ENCODE results near the gene PRPSAP1. TPM values are rescaled to one million over a fixed set of nuclear protein-coding genes. Genes with fewer than 3 reads are reported as not detected.

The PRPSAP1 gene
- total RNA-seq, 1 experiment from 2014 or later, result 99.6 TPM

GRCh38 chr17:76341301-76341700, 12.4 kb downstream of the PRPSAP1 start:
- ChIA-PET CTCF (interaction anchor here (0.6 kb wide), 1 partner anchor 68 kb away, joined by 3 read pairs; no protein-coding TSS in a partner anchor), POLR2A (no interaction called here)
- DNase-seq (ENCODE audit: low read depth, low spot score), result no peak
- TF ChIP-seq POLR2AphosphoS5 (IDR thresholded peaks at IDR 0.05; ENCODE audit: low read depth, low read length), result no peak
- TF ChIP-seq TCF7L2 (IDR thresholded peaks at IDR 0.05; ENCODE audit: low read depth, low read length), result no peak
- TF ChIP-seq CTCF (IDR thresholded peaks at IDR 0.05), result no peak
- TF ChIP-seq SIN3A (IDR thresholded peaks at IDR 0.05; ENCODE audit: borderline replicate concordance, insufficient read depth, low read depth, low read length), result no peak
- TF ChIP-seq REST (IDR thresholded peaks at IDR 0.05; ENCODE audit: insufficient read depth in 1 of 2, low read depth in 2 of 2, low read length in 1 of 2), result no peak
- intact Hi-C loops (cut with micrococcal nuclease; ENCODE audit: unreplicated experiment), result no loop called here
- Histone ChIP-seq H3K4me3 (ENCODE audit: low read depth in 2 of 2, low read length in 2 of 2) (no peak overlapping the region), H3K36me3 (ENCODE audit: control insufficient read depth, insufficient read depth, low read length) (no peaks in the 10 kb centered on the region), H3K27ac (ENCODE audit: low read length) (no peak overlapping the region), H3K27me3 (ENCODE audit: control insufficient read depth, insufficient read depth, low read length) (no peaks in the 10 kb centered on the region), H3K9me3 (ENCODE audit: control insufficient read depth, insufficient read depth, low read depth, low read length) (no peaks in the 10 kb centered on the region), H3K4me1 (ENCODE audit: control insufficient read depth, insufficient read depth, low read length) (no peaks in the 10 kb centered on the region)
- in situ Hi-C loops (cut with HindIII; ENCODE audit: low pct_unique_long_range_greater_than_20kb, low sequenced_read_pairs), result no loop called here
- ATAC-seq, result no peak
- BruUV-seq (replicated peaks), result no TSS peak

- in situ Hi-C loops (cut with HindIII; ENCODE audit: low pct_unique_long_range_greater_than_20kb, low sequenced_read_pairs), result no loop called here
- Histone ChIP-seq H3K27ac (ENCODE audit: low read length) (no peak overlapping the region), H3K9me3 (ENCODE audit: control insufficient read depth, insufficient read depth, low read depth, low read length) (no peaks in the 10 kb centered on the region), H3K36me3 (ENCODE audit: control insufficient read depth, insufficient read depth, low read length) (no peaks in the 10 kb centered on the region), H3K27me3 (ENCODE audit: control insufficient read depth, insufficient read depth, low read length) (no peaks in the 10 kb centered on the region), H3K4me1 (ENCODE audit: control insufficient read depth, insufficient read depth, low read length) (no peaks in the 10 kb centered on the region), H3K4me3 (ENCODE audit: low read depth in 2 of 2, low read length in 2 of 2) (no peak overlapping the region)
- ATAC-seq, result peak; percentile 90
- no TSS peak for BruUV-seq (replicated peaks)
- intact Hi-C loops (cut with micrococcal nuclease; ENCODE audit: unreplicated experiment), result no loop called here
- TF ChIP-seq CTCF (IDR thresholded peaks at IDR 0.05) (no peak), REST (IDR thresholded peaks at IDR 0.05; ENCODE audit: insufficient read depth in 1 of 2, low read depth in 2 of 2, low read length in 1 of 2) (no peak)
- ChIA-PET CTCF (interaction anchor here (1.2 kb wide), 1 partner anchor 17 kb away, joined by 4 read pairs; the partner anchor contains the start of gene PRPSAP1), POLR2A (no interaction called here)
- no peak for DNase-seq (ENCODE audit: low read depth, low spot score)
These were observed 16.3 kb downstream of the PRPSAP1 start for GRCh38 chr17:76337413-76337777.
